ENCODE data around the gene OLFM3. TPM values are rescaled to one million over a fixed set of nuclear protein-coding genes. Genes with fewer than 3 reads are reported as not detected.

Gene OLFM3
- total and polyA plus RNA-seq, 3 donors from 2014 or later = 0.56 TPM; not detected in 2

DNA sequence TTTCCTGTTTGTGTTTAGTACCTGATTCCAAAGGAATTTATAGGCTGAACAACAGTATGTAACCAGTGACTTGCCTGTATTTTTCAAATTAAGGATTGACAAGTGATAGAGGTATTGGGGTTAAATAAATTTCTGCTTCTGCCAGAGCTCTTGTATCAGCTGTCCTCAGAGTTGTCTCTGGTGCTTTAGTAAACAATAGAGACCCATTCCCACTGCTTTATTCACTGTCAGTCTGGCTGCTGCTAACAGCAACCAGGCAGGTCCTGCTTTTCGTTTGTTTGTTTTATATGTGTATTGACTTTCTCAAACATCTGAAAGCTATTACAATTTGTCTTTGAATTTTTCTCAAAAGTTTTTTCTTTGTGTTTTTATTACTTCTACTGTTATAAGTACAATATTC lies 76.1 kb downstream of the OLFM3 start:
- intact Hi-C loops (cut with DNase I; ENCODE audit: low total_unique reads) = no loop called here
- Histone ChIP-seq H3K27ac (no peak overlapping the region), H3K27me3 (no peaks in the 10 kb centered on the region), H3K4me3 (no peak overlapping the region), H3K9me3 (no peaks in the 10 kb centered on the region), H3K36me3 (ENCODE audit: low read depth, missing control alignments) (no peaks in the 10 kb centered on the region), H3K4me1 (no peaks in the 10 kb centered on the region)
- DNase-seq = no peak
- WGBS, 2 donors = 66 to 69% methylated on average over 1 of the region's 1 CpG
- no peak for TF ChIP-seq POLR2A (IDR thresholded peaks at IDR 0.05)
- TF ChIP-seq, protein P1, sequence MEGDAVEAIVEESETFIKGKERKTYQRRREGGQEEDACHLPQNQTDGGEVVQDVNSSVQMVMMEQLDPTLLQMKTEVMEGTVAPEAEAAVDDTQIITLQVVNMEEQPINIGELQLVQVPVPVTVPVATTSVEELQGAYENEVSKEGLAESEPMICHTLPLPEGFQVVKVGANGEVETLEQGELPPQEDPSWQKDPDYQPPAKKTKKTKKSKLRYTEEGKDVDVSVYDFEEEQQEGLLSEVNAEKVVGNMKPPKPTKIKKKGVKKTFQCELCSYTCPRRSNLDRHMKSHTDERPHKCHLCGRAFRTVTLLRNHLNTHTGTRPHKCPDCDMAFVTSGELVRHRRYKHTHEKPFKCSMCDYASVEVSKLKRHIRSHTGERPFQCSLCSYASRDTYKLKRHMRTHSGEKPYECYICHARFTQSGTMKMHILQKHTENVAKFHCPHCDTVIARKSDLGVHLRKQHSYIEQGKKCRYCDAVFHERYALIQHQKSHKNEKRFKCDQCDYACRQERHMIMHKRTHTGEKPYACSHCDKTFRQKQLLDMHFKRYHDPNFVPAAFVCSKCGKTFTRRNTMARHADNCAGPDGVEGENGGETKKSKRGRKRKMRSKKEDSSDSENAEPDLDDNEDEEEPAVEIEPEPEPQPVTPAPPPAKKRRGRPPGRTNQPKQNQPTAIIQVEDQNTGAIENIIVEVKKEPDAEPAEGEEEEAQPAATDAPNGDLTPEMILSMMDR (IDR thresholded peaks at IDR 0.05) = no peak

DNA sequence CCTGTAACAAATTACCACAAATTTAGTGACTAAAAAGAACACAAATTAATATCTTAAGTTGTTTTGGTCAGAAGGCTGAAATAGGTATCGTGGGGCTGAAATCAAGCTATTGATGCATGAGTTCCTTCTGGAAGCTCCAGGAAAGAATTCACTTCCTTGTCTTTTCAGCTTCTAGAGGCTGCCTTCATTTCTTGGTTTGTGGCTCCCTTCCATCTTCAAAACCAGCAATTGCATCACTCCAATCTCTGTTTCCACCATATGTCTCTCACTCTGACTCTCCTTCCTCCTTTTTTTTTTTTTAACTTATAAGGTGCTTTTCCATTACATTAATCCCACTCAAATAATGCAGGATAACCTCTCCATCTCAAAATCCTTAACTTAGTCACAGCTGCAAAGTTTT lies 78.4 kb downstream of the OLFM3 start:
- Histone ChIP-seq H3K4me1 (no peaks in the 10 kb centered on the region), H3K27ac (no peak overlapping the region), H3K27me3 (no peaks in the 10 kb centered on the region), H3K36me3 (ENCODE audit: low read depth, missing control alignments) (no peaks in the 10 kb centered on the region), H3K4me3 (no peak overlapping the region), H3K9me3 (no peaks in the 10 kb centered on the region)
- TF ChIP-seq POLR2A (IDR thresholded peaks at IDR 0.05) = no peak
- TF ChIP-seq, protein P1 (IDR thresholded peaks at IDR 0.05) = no peak
- no peak for DNase-seq
- intact Hi-C loops (cut with DNase I; ENCODE audit: low total_unique reads) = no loop called here
- WGBS, 2 donors = 97% methylated on average over 1 of the region's 1 CpG

DNA sequence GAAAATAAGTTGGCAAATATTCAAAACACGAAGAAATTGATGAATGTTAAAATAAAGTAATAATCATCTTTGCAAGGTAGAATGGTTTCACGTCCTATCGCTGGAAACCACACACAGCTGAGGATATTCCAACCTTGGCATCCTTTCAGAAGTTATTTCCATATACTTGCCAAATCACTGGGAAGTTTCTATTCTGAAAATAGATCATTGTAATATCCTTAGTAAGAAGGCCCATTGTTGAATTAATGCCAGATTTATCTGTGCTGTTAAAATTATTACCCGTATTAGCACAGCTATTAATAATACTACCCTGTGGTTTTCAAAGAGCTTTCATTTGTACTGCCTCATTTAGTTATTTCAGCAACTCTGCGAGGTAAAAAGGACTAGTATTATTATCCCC lies 81.1 kb downstream of the OLFM3 start:
- H3K27ac ChIP-seq = no peak overlapping the region
- no peaks in the 10 kb centered on the region for H3K36me3 ChIP-seq (ENCODE audit: low read depth, missing control alignments)
- intact Hi-C loops (cut with DNase I; ENCODE audit: low total_unique reads) = no loop called here
- 33 to 51% methylated on average over 5 of the region's 5 CpGs for WGBS, 2 donors
- no peaks in the 10 kb centered on the region for H3K4me1 ChIP-seq
- H3K9me3 ChIP-seq = no peaks in the 10 kb centered on the region
- no peak for DNase-seq
- H3K27me3 ChIP-seq = no peaks in the 10 kb centered on the region
- no peak for TF ChIP-seq POLR2A (IDR thresholded peaks at IDR 0.05)
- TF ChIP-seq, protein P1 (IDR thresholded peaks at IDR 0.05) = no peak
- H3K4me3 ChIP-seq = no peak overlapping the region

DNA sequence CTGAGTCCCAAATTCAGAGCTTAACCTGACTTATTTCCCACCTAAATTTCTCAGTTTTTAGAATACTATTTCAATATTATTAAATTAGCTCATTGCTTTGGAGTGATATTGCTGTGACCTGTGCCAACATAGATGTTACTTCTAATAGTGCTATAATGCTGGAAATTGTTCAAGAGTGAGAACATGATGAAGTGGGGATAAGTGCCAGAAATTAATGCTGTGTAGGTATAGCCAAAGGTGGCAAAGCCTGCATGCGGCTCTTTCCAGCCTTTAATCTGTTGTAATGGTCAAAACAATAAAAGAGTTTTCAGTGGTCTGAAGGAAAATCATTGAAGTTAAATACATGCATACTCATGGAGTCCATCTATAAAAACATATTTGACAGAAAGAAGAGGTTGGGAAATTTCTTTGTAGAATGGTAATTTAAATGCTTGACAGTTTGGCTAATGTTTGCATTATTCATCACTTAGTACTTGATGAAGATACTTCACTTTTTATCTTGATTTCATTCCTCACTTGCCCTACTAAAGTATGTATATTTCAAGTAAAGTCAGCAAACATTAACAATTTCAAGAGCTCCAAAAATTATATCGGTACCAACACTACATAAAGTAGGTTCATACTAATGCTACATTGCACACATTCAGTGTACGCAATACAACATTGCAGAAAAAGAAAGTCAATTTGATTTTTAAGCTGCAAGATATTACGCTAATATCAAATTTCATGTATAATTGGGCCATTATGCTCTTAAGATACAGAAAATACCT lies 82.1 kb downstream of the OLFM3 start:
- Histone ChIP-seq H3K27ac (no peak overlapping the region), H3K27me3 (no peaks in the 10 kb centered on the region), H3K4me3 (no peak overlapping the region), H3K4me1 (no peaks in the 10 kb centered on the region), H3K9me3 (no peaks in the 10 kb centered on the region), H3K36me3 (ENCODE audit: low read depth, missing control alignments) (no peaks in the 10 kb centered on the region)
- intact Hi-C loops (cut with DNase I; ENCODE audit: low total_unique reads) = no loop called here
- no peak for TF ChIP-seq POLR2A (IDR thresholded peaks at IDR 0.05)
- TF ChIP-seq, protein P1 (IDR thresholded peaks at IDR 0.05) = no peak
- WGBS, 2 donors = 83 to 90% methylated on average over 4 of the region's 4 CpGs
- no peak for DNase-seq

DNA sequence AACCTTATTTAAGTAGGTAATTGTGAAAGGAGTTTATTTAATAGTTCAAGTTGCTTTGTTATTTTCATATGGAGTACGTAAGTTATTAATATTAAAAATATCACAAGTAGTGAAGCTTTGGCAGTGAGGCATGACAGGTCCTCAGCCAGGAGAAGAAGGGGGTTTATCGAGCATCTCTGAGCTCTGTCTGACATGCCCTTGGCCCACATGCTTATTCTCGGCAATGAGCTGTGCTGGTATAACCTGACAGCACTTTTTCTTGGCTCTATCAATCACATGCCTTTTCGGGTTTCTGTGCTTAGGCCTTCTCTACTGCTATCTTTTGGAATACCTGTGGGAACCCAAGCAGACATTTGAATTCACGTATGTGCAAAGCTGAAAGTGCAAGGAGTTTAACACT lies 84.8 kb downstream of the OLFM3 start:
- no peaks in the 10 kb centered on the region for H3K9me3 ChIP-seq
- no peak overlapping the region for H3K4me3 ChIP-seq
- TF ChIP-seq, protein P1 (IDR thresholded peaks at IDR 0.05) = no peak
- no peak for TF ChIP-seq POLR2A (IDR thresholded peaks at IDR 0.05)
- no peak overlapping the region for H3K27ac ChIP-seq
- 87 to 89% methylated on average over 5 of the region's 5 CpGs for WGBS, 2 donors
- no peaks in the 10 kb centered on the region for H3K4me1 ChIP-seq
- H3K36me3 ChIP-seq (ENCODE audit: low read depth, missing control alignments) = no peaks in the 10 kb centered on the region
- DNase-seq = no peak
- H3K27me3 ChIP-seq = no peaks in the 10 kb centered on the region
- intact Hi-C loops (cut with DNase I; ENCODE audit: low total_unique reads) = no loop called here
